Hepatic stellate cell (primary cell): ENCODE data around the gene GOLT1A.
"Not testable (repeated sequence)": the region's sequence is repeated elsewhere in the genome, so short reads cannot be mapped to it uniquely, and the experiment has no call there.

Experiments used
- DNase-seq: peaks from one replicate; pipeline ENCODE4 v3.0.0; 2011; ENCODE audit warnings: low spot score

Gene GOLT1A

DNA sequence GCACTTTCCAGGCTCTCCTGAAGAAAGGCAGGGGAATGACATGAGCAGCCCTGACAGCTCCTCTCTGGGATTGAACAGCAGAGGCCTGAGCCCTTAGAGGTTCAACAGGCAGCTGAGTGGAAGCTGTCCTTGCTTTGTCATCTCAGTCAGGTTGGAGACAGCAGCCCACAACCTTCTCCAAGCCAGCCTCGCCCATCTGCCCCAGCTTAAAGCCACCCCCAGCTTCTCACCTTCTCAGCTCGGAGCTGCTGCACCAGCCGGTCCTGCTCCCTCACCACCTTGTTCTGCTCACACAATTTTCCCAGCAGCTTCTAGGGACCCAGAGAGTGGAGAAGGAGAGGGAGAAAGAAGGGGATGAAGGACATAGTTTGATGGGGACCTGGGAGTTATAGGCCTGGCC, 35.2 kb upstream of the GOLT1A start:
- DNase-seq = no peak

DNA sequence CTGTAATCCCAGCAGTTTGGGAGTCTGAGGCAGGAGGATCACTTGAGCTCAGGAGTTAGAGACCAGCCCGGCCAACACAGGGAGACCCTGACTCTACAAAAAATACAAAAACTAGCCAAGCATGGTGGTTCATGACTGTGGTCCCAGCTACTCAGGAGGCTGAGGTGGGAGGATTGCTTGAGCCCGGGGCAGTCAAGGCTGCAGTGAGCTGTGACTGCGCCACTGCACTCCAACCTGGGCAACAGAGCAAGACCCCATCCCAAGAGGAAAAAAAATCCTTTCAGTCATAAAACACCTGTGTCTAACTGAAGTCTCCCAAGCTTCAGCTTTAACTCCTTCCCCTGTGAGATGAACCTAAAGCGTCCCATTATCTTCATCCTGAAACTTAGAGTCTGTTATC, 33.1 kb upstream of the GOLT1A start:
- no peak for DNase-seq

DNA sequence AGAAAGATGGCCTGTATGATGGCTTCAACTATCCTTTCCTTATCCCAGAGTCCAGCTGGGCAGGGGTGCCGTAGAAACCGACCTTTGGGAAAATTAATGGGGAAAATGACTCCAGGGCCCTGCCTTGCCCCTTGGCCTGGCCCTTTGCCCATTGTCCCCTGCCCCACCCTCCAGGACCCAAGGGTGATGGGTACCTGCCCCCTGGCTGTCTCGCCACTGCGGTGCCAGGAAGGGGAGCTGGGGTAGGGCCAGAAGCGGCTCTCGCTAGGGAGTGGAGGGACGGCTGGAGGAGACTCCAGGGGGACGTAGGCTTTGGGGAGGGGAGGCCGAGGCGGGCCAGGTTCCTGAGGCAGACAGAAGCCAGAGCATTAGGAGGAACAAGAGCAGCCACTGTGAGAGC, 29.1 kb upstream of the GOLT1A start:
- DNase-seq = no peak

DNA sequence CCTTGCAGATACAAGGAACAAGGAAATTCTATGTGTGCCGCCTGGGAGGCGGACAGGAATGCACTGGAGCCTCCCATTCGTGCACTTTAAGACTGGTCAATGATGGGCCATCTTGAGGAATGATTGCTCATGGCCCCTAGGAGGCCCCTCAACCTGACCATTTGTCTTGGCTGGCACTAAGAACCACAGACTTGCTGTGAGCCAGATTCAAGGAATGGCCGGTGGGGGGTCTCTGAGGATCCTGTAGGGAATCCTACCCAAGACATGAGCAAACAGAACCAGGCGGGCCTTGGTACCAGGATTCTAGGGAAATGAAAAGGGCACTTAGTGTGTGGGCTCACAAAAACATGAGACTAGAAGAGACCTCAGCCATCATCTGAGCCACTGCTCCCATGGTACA, 28.1 kb upstream of the GOLT1A start:
- no peak for DNase-seq

DNA sequence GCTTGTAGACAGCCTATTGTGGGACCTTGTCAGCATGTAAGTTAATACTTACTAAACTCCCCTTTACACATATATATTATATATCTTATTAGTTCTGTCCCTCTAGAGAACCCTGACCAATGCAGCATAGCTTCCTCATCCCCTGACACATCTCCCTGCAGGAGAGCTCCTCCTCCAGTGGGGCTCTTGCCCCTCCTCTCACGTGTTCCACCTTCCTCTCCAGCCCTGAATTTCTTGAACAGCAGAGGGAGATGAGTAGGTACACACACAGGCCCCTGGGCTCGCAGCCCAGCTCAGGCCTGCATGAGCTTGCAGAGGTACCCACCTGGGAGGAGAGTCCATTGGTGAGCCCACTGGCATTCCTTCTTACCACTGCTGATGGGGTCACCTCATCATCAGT, 27.3 kb upstream of the GOLT1A start:
- DNase-seq = no peak

DNA sequence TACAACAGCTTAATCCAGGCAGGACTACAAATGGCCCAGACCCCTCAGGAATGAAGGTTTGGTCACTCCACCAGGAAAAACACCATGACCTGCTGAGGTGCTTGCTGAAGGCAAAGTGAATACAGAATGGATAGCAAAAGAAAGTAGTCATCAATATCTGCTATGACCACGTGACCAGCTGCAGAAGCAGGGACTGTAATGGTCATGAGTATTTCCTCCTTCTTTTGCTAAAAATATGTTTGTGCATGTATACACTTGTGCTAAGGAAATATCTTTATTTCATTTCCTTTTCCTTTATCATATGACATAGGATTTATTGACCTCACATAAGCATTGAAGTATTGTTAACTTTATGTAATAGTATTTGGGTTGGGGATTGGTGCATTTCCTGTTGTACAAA, 26.4 kb upstream of the GOLT1A start:
- no peak for DNase-seq

DNA sequence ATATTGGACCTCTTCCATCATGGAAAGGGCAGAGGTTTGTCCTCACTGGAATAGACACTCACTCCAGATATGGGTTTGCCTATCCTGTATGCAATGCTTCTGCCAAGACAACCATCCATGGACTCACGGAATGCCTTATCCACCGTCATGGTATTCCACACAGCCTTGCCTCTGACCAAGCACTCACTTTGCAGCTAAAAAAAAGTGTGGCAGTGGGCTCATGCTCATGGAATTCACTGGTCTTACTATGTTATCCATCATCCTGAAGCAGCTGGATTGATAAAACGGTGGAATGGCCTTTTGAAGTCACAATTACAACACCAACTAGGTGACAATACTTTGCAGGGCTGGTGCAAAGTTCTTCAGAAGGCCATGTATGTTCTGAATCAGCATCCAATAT, 25.6 kb upstream of the GOLT1A start:
- not testable (repeated sequence) for DNase-seq

DNA sequence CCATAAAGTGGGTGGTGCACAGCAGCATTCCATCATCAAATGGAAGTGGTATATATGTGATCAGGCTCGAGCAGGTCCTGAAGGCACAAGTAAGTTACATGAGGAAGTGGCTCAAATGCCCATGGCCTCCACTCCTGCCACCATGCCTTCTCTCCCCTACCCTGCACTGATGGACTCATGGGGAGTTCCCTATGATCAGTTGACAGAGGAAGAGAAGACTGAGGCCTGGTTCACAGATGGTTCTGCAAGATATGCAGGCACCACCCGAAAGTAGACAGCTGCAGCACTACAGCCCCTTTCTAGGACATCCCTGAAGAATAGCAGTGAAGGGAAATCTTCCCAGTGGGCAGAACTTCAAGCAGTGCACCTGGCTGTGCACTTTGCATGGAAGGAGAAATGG, 24.7 kb upstream of the GOLT1A start:
- not testable (repeated sequence) for DNase-seq

DNA sequence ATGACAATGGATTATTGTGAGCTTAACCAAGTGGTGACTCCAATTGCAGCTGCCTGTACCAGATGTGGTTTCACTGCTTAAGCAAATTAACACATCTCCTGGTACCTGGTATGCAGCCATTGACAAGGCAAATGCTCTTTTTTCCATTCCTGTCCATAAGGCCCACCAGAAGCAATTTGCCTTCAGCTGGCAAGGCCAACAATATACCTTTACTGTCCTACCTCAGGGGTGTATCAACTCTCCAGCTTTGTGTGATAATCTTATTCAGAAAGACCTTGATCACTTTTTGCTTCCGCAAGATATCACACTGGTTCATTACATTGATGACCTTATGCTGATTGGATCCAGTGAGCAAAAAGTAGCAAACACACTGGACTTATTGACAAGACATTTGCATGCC, 23.7 kb upstream of the GOLT1A start:
- not testable (repeated sequence) for DNase-seq

DNA sequence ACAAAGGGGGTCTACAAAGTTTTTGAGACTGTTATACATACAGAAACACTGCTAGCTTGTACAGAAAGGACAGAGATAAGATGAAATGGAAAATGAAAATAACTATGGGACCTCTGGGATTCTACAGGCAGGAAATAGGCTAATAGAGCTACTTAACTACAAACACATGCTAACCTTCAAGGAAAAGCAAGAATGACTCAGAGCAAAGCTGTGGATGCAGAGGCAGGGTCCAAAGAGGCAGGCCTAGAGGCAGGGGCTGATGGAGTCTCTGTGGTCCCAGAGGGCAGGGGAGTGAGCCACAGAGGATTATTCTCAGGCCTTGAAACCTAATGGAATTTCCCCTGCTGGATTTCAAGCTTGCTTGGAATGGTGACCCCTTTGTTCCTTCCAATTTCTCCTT, 18.7 kb upstream of the GOLT1A start:
- peak; percentile 33 for DNase-seq

DNA sequence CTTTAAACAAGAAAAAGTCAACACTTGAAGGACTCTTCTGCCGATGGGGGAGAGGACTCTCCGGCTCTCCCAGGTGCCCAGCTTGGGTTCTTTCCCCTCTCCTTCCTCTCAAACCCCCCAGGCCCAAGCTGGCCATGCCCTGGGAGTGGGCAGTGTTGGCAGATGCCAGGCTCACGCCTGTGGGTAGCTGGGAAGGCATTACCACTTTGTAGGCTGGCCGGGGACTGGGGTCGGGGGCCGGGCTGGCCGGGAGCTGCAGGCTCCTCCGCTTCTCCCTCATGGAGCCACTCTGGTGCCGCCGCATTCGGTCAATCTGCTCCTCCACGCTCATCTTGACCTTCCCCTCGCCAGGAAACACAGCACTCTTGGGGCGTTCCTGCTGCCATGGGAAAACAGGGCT, 16.4 kb upstream of the GOLT1A start:
- no peak for DNase-seq

DNA sequence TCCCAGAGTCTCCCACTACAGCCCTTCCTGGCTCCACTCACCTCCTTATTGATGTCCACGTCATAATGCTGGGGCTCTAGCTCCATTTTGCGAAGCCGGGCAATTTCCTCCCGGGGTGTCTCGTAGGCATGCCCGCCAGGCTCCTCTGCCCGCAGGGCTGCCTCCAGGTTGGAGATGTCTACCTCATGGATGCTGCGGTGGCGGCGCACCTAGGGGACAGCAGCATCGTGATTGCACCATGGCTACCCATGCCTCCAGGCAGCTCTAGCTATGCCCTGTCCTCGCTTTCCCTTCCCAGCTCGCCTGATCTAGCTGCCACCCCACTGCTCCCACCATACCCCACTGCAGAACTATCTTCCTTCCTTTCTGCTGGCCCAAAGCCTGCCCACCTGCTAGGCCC, 15.1 kb upstream of the GOLT1A start:
- no peak for DNase-seq

DNA sequence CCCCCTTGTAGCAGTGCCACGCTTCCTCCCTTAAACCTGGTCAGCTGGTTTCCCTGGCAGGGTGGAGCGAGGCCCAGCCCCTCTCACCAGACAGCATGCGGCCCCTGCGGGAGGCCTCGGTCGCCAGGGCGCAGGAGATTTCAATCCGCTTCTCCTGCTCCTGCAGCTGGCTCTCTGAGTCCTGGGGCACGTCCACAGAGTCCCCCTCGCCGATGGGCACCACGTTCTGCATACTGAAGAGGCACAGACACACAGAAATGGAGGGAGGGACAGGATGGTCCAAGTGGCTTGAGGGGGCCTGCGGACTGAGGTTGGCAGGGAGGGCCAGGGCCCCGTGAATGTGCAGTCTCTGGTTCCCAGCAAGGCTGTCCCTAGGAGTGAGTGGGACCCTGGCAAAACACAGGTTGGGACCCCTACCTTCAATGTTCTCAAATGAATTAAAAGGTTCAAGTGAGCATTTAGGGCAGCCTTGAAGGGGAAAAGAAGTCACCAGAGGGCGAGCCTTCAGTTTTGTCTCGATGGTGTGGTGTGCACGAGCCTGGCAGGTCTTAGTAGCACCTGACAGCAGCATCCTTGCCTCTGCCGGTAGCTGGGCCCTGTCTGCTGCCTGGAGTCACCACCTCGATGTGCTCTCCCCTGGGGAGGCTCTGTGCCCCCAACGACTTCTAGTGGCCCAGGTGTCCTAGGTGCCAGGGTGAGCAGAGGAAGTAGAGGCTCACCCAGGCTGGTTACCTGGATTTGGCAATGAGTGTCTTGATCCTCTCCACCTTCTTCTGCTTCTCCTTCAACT, 14.4 kb upstream of the GOLT1A start:
- no peak for DNase-seq

DNA sequence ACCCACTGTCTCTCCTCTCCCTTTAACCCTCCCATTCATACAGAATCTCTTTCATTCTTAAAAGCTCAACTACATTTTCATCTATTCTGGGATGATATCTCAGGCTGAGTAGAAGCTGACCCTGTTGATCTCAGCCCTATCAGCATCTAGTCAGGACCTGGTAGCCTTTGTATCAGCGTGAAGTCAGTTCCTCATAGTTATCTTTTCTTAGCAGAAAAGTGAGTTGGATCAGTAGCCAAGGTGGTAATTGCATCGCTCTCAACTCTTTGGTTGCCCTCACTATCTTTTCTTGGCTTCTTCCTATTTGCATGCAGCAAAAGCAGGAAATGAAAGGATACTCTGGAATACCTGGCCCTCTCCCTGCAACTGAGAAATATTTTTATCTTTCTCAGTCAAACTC, 13.6 kb upstream of the GOLT1A start:
- no peak for DNase-seq

DNA sequence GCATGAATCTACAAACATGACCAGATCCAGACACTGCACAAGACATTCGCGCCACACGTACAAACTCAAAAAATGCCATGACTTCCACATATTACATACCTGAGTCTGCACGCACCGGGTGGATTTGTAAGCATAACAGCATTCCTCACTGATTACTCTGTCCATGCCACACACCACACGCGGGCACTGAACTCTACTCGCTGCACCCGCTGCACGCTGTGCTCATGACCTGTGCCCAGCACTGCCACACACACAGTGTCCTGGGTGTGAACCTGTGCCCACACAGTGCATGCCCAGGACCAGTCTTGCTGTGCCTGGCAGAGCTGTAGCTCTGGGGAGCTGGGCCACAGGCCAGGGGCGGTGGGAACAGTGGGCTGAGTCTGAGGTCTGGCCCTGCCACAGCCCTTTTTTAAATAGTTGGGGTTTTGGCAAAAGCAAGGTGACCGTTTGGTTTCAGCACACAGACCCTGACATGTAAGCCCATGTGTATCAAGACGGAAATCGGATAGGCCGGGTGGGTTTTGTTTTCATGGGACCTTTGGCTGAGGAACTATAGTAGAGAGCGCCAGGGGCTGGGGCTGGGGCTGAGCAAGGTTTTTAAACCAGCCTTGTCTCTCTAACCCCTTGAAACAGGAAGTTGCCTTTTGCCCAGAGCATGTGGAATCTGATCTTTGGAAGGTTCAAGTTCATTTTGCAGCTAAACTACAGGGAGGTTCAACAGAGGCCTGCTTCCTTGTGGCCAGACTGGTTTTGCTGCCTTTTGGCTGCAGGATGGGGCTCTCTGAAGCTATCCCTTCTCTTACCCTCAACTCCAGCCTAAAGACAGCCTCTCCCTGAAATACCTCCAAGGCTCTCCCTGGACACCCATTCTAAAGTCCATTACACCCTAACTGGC, 12.3 kb upstream of the GOLT1A start:
- DNase-seq = no peak

DNA sequence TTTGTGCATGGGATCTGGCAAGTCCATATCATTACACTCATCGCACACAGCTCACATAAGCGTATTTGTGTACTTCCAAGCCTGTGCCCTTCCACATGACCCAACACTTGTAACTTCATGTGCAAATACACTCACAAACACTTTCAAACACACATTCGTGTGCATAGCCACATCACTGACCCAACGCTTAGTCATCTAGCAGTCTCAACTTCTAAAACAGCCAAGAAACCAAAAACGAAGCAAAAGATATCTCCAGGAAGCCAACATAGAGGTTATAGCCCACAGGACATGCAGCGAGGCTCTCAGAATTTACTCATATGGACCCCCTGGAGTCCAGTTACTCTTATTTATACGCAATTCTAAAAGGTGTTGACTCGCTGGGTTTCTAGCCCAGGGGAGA, 10.9 kb upstream of the GOLT1A start:
- no peak for DNase-seq

DNA sequence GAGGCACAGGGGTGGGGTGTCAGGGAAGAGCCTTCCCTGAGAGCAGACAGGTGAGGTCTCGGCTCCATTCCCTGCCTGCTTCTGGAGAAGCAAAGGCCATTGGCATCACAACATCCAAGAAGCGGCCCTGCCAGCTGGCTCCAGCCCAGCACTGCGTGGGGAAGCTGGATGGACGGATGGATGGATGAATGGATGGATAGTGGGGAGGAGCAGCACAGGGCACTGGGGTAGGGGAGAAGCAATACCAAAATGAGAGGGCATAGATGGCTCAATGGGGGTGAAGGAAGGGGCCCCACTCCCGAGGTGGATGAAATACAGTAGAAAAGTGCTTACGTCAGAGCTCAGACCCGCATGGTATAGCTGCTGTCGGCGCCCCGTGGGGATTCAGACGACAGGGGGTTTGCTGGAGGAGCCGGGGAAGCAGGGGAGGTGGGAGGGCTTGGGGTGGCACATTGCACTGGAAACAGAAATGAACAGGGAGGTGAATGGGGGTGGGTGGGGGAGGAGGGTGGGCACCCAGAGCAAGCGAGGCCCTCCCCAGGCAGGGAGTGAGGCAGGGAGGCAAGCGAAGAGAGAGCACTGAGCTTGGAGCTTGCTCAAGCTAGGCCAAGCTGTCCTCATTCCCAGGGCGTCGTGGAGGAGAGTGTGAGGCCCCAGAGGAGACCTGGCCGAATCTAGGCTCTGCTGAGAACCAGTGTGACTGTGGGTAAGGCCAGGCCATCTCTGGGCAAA, 9.5 kb upstream of the GOLT1A start:
- no peak for DNase-seq

DNA sequence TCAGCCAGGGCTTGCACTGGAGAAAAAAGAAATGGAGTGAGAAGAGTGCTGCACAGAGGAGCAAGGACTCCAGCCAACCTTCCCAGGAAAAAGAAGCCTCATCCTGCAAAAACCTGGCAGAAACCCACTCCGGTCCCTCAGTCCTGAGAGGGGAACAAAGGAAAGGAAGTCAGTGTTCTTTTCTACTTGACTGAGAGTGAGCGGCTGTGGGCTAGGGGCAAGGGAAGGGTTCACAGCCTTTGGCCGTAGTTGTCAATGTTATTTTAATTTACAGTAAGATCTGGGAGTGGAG, 8.9 kb upstream of the GOLT1A start:
- no peak for DNase-seq

DNA sequence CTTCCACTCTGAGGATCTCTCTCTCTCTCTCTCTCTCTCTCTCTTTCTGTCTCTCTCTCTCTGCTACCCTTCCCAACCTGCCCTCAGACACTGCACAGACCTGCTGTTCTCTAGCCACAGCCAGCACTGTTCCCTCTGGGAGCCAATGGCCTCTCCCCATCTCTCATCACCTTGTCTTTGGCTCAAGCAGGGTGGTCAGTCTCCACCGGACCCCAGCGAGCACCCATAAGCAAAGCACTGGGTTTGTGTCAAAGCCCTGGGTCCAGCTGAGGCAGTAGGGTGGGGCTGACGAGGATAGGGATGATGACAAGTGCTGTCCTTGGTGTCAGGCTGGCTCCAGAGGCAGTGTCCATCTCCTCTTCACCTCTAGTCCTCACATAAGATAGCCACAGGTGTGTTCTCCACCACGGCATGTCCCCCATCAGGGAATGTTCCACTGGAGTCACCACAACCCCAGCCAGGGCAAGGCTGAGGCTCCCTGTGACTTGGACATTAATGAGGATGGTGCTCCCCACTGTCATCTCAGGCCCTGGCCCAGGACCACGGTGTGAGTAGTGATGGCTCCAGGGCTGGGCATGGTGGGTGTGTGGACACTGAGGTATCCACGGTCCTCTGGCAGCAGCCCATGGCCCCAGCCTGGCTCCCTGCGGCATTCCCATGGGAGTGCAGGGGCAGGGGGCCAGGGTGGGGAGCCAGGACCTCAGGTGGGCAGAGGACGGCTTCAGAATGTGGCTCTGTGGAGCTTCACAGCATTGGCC, 8.4 kb upstream of the GOLT1A start:
- no peak for DNase-seq

DNA sequence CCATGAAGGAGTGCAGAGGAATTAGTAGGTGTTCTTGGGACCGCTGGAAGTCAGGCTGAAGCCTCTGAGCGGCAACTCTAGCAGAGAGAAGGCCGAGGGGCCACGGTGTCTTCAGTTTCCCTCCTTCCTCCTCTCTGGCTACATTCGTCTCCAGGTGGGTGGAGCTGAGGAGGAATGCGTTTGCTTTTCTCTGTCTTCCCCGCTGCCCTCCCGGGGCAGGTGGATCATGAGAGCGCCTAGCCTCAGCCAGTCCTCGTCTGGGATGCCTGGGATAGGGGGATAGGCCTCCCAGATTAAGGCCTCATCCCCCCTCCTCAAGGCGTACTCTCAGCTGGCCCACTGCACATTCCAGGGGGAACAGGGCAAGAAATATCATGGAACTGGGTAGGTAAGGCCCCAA, 7.5 kb upstream of the GOLT1A start:
- no peak for DNase-seq

DNA sequence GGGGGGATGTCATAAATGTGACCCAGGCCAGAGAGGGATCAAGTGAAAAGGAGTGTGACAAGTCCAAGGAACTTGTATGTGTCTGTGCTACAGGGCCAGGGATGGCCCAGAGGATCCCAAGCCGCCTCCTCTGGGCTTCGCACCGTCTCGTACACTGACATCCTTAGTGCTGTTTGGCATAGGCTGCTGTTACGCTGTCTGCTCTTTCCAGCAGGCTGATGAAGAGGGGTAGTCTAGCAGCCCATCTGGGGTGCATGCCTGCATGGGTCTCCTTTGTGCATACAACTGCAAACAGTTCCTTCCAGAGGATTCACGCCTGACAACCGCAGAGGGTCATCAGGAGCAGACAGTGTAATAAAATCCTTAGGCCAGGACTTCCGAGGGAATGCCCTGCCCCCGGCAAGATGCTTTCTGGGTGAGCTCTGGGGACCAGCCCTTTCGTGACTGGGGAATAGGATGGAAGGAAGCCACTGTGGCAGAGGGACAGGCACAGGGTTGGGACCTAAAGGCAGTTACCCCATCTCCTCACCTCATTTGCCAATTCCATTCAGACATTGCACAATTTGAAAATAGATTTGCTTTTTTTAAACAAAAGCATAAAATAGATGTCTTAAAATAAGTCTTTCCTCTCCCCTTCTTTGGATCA, 6.3 kb upstream of the GOLT1A start:
- no peak for DNase-seq

DNA sequence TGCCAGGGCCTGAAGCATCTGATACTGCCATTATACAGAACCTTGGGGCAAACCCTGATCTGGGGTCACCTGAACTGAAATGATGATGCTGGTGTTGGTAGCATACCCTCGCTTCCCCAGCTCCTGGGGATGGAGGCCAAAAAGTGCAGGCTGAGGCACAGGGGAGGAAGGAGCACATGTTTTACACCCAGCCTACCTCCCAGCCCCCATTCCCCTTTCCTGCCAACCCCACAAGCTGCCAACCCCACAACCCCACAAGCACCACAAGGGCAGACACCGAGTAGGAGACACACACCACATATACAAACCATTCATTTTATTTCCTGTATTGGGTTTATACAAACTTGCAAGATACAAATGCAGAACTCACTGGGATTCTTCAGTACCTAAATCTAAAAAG, 4.8 kb upstream of the GOLT1A start:
- DNase-seq = no peak
